ENCODE data around the gene MYO1G. TPM values are rescaled to one million over a fixed set of nuclear protein-coding genes. Genes with fewer than 3 reads are reported as not detected.

Gene MYO1G
- total and polyA plus RNA-seq, 9 donors = 0.48 to 2.4 (median 1.0) TPM

GRCh38 chr7:44987457-44987856 lies 8.6 kb upstream of the MYO1G start:
- WGBS, 3 donors = 92 to 100% (median 95%) methylated on average over 7 of the region's 7 CpGs
- DNase-seq = no peak

GRCh38 chr7:44986218-44987053 lies 7.6 kb upstream of the MYO1G start:
- Histone ChIP-seq H3K27ac (peak overlapping the region; percentile 78 to 95), H3K36me3 (no peaks in the 10 kb centered on the region), H3K4me3 (peak overlapping the region; percentile 49), H3K4me1 (ENCODE audit: insufficient read depth) (no peaks in the 10 kb centered on the region), H3K27me3 (no peaks in the 10 kb centered on the region), H3K9me3 (no peaks in the 10 kb centered on the region)
- TF ChIP-seq POLR2A (IDR thresholded peaks at IDR 0.05) (peak; percentile 99), EP300 (IDR thresholded peaks at IDR 0.05) (no peak)
- TF ChIP-seq, protein P1, sequence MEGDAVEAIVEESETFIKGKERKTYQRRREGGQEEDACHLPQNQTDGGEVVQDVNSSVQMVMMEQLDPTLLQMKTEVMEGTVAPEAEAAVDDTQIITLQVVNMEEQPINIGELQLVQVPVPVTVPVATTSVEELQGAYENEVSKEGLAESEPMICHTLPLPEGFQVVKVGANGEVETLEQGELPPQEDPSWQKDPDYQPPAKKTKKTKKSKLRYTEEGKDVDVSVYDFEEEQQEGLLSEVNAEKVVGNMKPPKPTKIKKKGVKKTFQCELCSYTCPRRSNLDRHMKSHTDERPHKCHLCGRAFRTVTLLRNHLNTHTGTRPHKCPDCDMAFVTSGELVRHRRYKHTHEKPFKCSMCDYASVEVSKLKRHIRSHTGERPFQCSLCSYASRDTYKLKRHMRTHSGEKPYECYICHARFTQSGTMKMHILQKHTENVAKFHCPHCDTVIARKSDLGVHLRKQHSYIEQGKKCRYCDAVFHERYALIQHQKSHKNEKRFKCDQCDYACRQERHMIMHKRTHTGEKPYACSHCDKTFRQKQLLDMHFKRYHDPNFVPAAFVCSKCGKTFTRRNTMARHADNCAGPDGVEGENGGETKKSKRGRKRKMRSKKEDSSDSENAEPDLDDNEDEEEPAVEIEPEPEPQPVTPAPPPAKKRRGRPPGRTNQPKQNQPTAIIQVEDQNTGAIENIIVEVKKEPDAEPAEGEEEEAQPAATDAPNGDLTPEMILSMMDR (IDR thresholded peaks at IDR 0.05) = peak in 2 of 3 donors; percentile 5 to 25
- intact Hi-C loops (cut with DNase I) = loop anchor here in 2 of 4 donors (10.0 kb wide), 3 partner anchors 102 to 382 kb away; partner anchors contain the start of genes OGDH (in 1 of the 2), PURB (in 1 of the 2) and TBRG4 (in 1 of the 2)
- peak; percentile 92 to 97 (median 96) for DNase-seq
- 0 to 2% (median 1%) methylated on average over 49 to 68 of the region's 68 CpGs for WGBS, 3 donors

More at GRCh38 chr7:44987457-44987856, 8.6 kb upstream of the MYO1G start:
- Histone ChIP-seq H3K27me3 (no peaks in the 10 kb centered on the region), H3K36me3 (no peaks in the 10 kb centered on the region), H3K27ac (peak overlapping the region in 1 of 2 donors; percentile 95), H3K9me3 (no peaks in the 10 kb centered on the region), H3K4me1 (ENCODE audit: insufficient read depth) (no peaks in the 10 kb centered on the region), H3K4me3 (no peak overlapping the region)
- intact Hi-C loops (cut with DNase I) = loop anchor here in 2 of 4 donors (10.0 kb wide), 3 partner anchors 103 to 383 kb away; partner anchors contain the start of genes OGDH (in 1 of the 2), PURB (in 1 of the 2) and TBRG4 (in 1 of the 2)
- TF ChIP-seq, protein P1 (IDR thresholded peaks at IDR 0.05) = no peak
- TF ChIP-seq EP300 (IDR thresholded peaks at IDR 0.05) (no peak), POLR2A (IDR thresholded peaks at IDR 0.05) (no peak)

- 2 to 8% (median 2%) methylated on average over 8 of the region's 8 CpGs for WGBS, 3 donors
- Histone ChIP-seq H3K36me3 (no peaks in the 10 kb centered on the region), H3K4me1 (ENCODE audit: insufficient read depth) (no peaks in the 10 kb centered on the region), H3K9me3 (no peaks in the 10 kb centered on the region), H3K27me3 (no peaks in the 10 kb centered on the region), H3K27ac (peak overlapping the region; percentile 78 to 95), H3K4me3 (peak overlapping the region; percentile 49)
- intact Hi-C loops (cut with DNase I) = loop anchor here in 2 of 4 donors (10.0 kb wide), 3 partner anchors 101 to 381 kb away; partner anchors contain the start of genes OGDH (in 1 of the 2), PURB (in 1 of the 2) and TBRG4 (in 1 of the 2)
- TF ChIP-seq, protein P1 (IDR thresholded peaks at IDR 0.05) = no peak
- no peak for TF ChIP-seq POLR2A (IDR thresholded peaks at IDR 0.05)
- no peak for TF ChIP-seq EP300 (IDR thresholded peaks at IDR 0.05)
- DNase-seq = no peak
These were observed 7.0 kb upstream of the MYO1G start for GRCh38 chr7:44985900-44986217.

- H3K27me3 ChIP-seq = no peaks in the 10 kb centered on the region
- no peaks in the 10 kb centered on the region for H3K36me3 ChIP-seq
- no peak for DNase-seq
- no peaks in the 10 kb centered on the region for H3K9me3 ChIP-seq
- TF ChIP-seq, protein P1 (IDR thresholded peaks at IDR 0.05) = no peak
- no peak for TF ChIP-seq POLR2A (IDR thresholded peaks at IDR 0.05)
- no peak for TF ChIP-seq EP300 (IDR thresholded peaks at IDR 0.05)
- intact Hi-C loops (cut with DNase I) = loop anchor here in 2 of 4 donors (10.0 kb wide), 3 partner anchors 100 to 380 kb away; partner anchors contain the start of genes OGDH (in 1 of the 2), PURB (in 1 of the 2) and TBRG4 (in 1 of the 2)
- no peaks in the 10 kb centered on the region for H3K4me1 ChIP-seq (ENCODE audit: insufficient read depth)
- 45 to 63% (median 48%) methylated on average over 6 of the region's 6 CpGs for WGBS, 3 donors
- H3K27ac ChIP-seq = peak overlapping the region in 1 of 2 donors; percentile 95
- H3K4me3 ChIP-seq = no peak overlapping the region
These were observed 6.3 kb upstream of the MYO1G start for GRCh38 chr7:44985033-44985695.

Measured in ovary (tissue), 9 donors.